Mucosa of gallbladder (tissue), 1 donor: ENCODE measurements around the gene YWHAG. TPM values are rescaled to one million over a fixed set of nuclear protein-coding genes. Genes with fewer than 3 reads are reported as not detected.
"Not testable (repeated sequence)": the region's sequence is repeated elsewhere in the genome, so short reads cannot be mapped to it uniquely, and the experiment has no call there.

Experiments
- DNase-seq: peaks from one replicate; pipeline ENCODE4 v3.0.0-alpha.2; 2020; ENCODE audit warnings: low spot score
- total RNA-seq: library from RNA; stranded (reverse); gene quantifications from one replicate; pipeline ENCODE4 v1.2.1, GENCODE V29; 2021
- donor health status: DM: no; HTN: no; CAD: no.

The YWHAG gene
- total RNA-seq, 1 donor from 2014 or later = 95.4 TPM

- DNase-seq = no peak
These were observed 33.7 kb downstream of the YWHAG start for GRCh38 chr7:76325092-76325491.

- DNase-seq = peak; percentile 73
These were observed 40.1 kb downstream of the YWHAG start for GRCh38 chr7:76318488-76319353.

GRCh38 chr7:76317782-76318487, 40.9 kb downstream of the YWHAG start:
- DNase-seq = peak; percentile 97

GRCh38 chr7:76316984-76317781, 41.6 kb downstream of the YWHAG start:
- no peak for DNase-seq

- no peak for DNase-seq
These were observed 43.4 kb downstream of the YWHAG start for GRCh38 chr7:76315364-76315763.

GRCh38 chr7:76314740-76315139, 44.1 kb downstream of the YWHAG start:
- DNase-seq = not testable (repeated sequence)

GRCh38 chr7:76314042-76314721, 44.6 kb downstream of the YWHAG start:
- peak; percentile 97 for DNase-seq

- DNase-seq = not testable (repeated sequence)
These were observed 47.0 kb downstream of the YWHAG start for GRCh38 chr7:76311838-76312237.

GRCh38 chr7:76310102-76310957, 48.5 kb downstream of the YWHAG start:
- DNase-seq = peak; percentile 86

- DNase-seq = not testable (repeated sequence)
These were observed 49.3 kb downstream of the YWHAG start for GRCh38 chr7:76309341-76310101.

- not testable (repeated sequence) for DNase-seq
These were observed 49.9 kb downstream of the YWHAG start for GRCh38 chr7:76308874-76309273.

GRCh38 chr7:76304888-76305375, 53.9 kb downstream of the YWHAG start:
- DNase-seq = peak; percentile 58

- peak; percentile 89 for DNase-seq
These were observed 55.3 kb downstream of the YWHAG start for GRCh38 chr7:76303202-76304147.

GRCh38 chr7:76302347-76303201, 56.2 kb downstream of the YWHAG start, which contains the start of gene HSPB1:
Gene HSPB1, plus strand, starts transcription at chr7:76302673. Its CDS starts 40 bp downstream, at chr7:76302713.
- peak; percentile 95 for DNase-seq

GRCh38 chr7:76301000-76301399, 57.8 kb downstream of the YWHAG start:
- no peak for DNase-seq

- DNase-seq = peak; percentile 79
These were observed 58.5 kb downstream of the YWHAG start for GRCh38 chr7:76300166-76300731.
